NB4 (cell line): ENCODE results near the gene ANGPTL8.

Experiments used
- CTCF ChIP-seq: IDR thresholded peaks from one replicate; pipeline ENCODE4 v1.5.1; 2012; ENCODE audit warnings: low read depth, low read length
- MAX ChIP-seq: IDR thresholded peaks from 2 replicates; pipeline ENCODE4 v1.6.1; 2011; ENCODE audit warnings: low read depth, low read length
- POLR2A ChIP-seq: IDR thresholded peaks from 2 replicates; pipeline ENCODE4 v1.6.1; 2011; ENCODE audit warnings: mild to moderate bottlenecking; ENCODE audit not compliant: insufficient read length; ENCODE audit errors: extremely low read depth

- TF ChIP-seq POLR2A = no peak
- no peak for TF ChIP-seq CTCF
- TF ChIP-seq MAX = no peak
These were observed 33.4 kb upstream of the ANGPTL8 start for GRCh38 chr19:11205939-11206570.
